Activated T-cell treated with anti-CD3 and anti-CD28 coated beads for 24 hours (primary cell): ENCODE measurements around the gene KIAA0040.
A peak's percentile ranks its signal among the peaks of the same experiment; 100 is the strongest.

Experiments used
- DNase-seq: peaks from one replicate; pipeline ENCODE4 v3.0.0-alpha.2; 2020; ENCODE audit warnings: low read depth

The KIAA0040 gene

DNA sequence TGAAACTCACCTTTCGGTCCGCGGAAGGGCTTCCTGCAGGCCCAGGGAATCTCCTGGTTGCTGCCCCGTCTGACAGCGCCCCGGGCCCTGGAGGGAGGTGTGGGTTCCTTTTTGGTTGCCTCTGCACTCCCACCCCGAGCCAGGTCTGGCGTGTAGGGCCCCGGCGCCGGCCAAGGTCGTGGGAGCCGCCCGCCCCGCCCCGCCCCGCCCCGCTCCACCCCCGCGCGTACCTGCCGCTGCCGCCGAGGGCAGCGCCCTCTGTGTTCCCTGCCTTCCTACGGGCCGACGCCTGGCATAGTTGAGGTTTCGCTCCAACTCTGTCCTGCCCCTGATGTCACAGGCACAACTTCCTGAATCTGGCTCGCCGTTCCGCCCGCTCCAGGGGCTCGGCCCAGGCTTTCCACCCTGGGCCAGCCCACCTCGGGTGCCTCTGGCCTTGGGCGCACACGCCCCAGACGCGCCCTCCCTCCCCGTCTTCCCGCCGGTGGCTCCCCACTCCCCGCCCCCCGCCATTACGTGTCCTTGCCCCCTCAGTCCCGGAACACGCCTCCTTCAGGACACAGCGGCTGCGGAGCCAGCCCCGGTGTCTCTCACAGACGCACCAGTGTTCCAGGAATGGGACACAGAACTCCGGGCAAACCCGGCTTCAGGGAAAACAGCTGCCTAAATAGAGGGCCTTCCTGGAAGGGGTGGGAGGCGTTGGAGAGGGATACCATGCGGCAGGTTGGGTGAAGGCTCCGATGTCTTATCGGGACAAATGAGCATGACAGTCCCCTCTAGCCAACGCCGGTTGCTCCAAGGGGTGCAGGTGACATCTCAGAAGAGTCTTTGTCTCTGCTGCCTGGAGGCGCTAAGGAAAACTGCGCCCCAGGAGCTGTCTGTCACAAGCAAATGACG lies at the start of gene KIAA0040:
KIAA0040 (minus strand) TSS at position 147 of the 897 bp plus-strand sequence. CDS start 31,763 bp downstream, outside the sequence.
- peak; percentile 46 for DNase-seq

DNA sequence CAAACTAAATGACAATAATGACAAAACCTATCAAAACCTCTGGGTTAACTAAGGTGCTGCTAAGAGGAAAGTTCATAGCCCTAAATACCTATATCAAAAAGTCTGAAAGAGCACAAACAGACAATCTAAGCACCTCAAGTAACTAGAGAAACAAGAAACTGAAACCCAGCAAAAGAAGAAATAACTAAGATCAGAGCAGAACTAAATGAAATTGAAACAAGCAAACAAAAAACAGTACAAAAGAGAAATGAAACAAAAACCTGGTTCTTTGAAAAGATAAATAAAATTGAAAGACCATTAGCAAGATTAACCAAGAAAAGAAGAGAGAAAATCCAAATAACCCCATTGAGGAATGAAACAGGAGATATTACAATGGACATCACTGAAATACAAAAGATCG lies 44.8 kb upstream of the KIAA0040 start:
- no peak for DNase-seq

DNA sequence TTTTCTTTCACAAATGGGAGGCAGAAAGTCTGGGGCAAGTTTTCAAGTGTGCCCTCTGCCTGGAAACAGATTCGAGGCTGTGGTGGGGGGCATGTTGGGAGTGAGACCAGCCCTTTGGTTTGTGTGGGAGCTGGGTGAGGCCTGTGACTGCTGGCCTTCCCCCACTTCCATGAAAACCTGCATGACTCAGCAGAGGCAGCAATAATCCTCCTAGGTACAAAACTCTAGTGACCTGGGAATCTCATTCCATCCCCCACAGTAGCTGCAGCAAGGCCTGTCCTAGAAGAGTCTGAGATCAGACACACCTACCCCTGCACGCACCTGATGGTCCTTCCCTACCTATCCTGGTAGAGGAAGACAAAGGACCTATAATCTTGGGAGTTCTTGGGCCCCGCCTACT lies 42.1 kb upstream of the KIAA0040 start:
- DNase-seq: no peak

DNA sequence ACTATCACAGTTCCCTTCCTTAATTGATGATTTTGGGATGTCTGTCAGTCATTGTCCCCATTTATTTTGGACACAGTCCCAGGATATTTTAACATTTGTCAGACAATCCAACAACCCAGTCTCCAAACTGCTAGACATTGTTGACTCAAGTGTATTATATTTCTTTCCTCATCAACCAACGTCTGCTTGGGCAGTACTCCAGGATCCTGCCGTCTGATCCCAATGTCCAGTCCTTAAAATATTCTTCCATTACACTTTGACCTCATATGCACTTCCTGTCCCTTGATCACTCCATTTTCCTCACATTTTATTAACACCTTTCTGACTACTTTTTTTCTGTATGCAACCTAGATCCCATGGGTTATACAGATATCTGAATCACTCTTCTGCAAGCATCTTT lies 39.8 kb upstream of the KIAA0040 start:
- no peak for DNase-seq

DNA sequence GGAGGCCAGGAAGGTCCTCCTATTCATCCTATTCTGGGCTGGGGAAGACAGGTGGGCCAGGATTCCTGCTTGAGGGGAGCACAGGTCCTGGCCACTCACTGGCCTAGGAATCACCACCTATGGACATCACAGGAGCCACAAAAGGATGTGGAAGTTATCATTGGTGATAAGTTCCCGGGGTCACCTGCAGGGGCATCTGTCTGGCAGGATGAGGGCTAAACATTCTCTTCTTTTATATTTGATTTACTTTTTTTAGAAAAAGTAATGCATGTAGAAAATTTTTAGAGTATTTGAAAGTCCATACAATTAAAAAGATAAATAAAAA lies 33.2 kb upstream of the KIAA0040 start:
- no peak for DNase-seq

DNA sequence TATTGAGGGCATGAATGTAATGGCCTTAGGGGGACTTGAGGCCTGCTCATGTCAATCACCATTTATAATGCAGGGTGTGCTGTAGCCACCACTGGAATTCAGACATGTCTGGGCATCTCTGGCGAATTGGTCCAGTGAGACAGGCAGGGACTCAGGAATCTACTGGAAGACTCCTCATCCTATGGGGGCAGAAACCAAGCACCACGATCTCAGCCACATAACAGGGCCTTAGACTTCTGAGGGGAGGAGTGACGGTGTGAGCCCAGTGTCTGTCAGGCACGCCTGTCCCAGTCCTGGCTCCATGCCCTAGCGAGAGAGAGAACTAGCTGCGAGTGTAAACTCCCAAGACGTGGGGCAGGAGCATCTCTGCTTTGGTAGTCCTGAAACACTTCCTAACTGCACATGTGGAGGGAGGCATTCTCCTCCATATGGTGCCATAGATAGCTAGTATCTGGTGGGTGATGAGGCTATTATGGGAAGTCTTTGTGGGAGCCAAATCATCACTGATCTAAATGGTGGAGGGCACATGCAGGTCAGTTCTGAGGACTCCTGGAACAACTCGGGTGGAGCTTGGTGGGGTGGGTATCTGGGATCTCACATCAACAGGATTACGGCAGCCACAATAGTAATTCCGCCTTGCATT lies 29.8 kb upstream of the KIAA0040 start:
- no peak for DNase-seq

DNA sequence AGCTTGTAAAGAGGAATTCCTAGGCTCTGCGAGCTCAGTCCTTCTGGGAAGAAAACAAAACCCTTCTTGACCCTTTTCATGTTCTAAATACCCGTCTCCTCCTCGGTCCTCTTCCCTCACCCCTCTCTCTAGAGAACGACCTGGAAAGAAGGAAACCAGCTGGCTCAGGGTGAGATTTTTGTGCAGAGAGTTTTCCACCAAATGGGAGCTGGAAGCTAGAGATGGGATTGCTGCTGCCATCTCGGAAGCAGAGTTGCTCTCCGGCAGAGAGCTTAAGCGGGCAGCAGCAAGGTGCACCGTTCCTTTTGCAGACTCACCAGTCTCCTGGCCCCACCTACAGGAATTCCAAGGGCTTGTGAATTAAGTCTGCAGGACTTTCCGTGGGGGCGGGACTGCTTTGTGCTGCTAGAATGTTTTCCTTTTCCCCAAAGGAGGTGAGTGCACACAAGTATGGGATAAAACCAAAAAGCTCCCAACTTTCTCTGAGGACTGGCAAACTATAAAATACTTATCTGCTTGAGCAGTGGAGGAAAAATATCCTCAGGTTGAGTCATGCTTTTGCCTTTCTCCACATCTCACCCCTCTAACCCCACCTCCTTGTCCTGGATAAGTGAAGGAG lies 29.1 kb upstream of the KIAA0040 start:
- DNase-seq: no peak

DNA sequence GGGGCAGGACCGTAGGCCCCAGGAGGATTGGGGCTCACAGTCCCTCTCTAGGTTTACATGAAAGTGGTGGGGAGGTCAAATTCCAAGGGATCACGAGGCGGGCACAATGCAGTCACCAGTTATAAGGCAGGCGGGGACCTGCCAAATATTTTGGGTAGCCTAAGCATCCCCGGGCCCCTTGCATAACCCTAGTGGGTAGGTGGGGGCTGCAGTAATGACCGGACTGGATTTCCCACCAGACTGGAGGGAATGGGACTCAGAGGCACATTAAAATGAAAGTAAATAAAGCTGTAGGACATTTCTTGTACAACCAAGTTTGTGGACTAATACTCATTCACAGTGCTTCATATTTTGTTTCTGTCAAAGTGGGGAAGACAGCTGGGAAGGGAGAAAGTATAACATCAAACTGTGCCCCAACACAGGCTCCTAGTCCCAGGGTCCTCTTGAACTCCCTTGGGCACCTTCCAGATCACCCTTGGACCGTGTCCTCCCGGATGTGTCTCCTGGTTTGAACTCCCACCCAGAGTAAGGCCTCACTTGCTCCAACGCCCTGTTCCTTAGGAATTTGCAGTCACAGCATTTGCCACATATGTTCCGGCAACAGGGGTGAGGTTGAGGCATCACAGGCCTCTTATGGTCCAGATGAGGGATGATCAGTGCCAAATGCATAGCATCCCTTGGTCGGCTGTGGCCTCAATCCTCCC lies 28.4 kb upstream of the KIAA0040 start:
- DNase-seq: no peak

DNA sequence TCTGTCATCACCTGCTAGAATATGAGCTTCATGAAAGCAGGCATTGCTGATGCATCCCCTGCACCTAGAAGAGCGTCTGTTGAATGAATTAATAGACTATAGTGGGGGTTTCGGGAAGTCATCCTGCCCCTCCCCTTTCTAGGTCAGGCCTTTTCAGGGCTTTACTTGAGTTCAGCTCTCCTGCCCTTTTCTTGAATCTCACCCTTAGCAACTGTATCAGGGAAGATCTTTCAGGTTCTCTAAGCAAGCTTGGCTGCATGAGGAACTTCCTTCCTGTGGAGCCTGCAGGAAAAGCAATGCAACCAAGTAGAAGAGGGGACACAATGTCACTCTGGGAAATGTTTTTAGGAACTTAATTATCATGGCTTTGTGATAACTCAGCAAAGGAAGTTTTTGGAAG lies 27.2 kb upstream of the KIAA0040 start:
- no peak for DNase-seq

DNA sequence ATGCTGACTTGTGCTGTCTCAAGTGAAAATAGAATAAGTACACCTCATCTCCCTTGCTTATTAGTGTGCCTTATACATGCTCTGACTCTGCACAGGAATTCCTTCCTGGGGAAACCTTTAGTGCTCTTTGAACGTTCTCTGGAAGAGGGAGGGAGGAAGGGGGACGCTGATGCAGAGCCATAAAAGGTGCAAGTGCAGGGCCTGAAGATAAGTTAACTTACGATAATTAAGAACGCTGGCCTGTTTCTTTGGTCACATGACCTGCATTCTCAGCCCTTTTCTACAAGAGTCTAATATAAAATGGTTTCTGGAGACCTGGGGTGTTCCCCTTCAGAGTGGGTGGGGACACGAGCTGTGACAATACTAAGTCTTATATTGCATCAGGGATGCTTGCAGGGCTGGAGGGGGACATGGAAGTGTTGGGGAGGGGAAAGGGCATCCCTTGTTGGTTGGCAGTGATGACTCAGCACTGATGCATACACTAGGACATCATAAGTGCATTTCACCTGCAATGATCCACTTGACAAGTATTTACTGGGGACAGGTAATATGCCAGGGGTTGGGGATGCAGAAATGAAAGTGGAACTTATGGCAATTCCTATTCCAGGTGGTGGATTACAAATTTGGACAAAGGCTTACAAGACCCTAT lies 26.3 kb upstream of the KIAA0040 start:
- DNase-seq: no peak

DNA sequence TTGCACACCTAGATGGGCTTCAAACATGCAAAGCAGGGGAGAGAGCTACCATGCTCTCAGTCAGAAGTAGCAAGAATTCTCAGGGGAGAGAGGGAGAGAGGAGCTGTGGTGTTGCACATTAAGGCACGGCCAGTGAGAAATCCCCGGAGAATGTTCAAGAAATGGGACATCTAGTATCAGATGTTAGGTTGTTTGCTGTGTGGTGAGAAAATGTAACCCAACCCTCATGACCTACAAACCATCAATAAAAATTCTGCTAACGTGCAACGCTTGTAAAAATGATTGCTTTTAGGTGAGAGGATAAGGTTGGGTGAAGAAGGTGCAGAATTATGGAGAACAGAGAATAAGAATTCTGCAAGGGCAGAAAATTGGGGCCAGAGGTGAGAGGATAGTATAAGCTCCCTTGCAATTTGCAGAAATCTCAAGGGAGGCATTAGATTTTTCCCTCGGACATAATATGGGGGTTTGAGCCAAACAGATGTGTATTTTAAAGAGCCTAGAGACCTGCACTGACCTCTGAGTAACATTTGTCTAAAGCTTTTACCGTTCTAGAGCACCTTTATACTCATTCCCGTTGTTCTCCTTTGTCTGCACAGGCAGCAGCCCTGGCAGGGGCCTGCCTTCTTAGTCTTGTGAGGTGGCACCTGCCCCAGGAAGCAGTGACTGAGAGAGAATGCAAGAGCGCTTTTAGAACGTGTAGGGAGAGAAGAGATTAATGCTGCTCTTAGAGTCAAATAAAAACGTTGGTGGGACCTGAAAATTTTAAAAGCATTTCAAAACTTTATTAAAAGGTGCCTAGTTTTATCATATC lies 25.4 kb upstream of the KIAA0040 start:
- no peak for DNase-seq

DNA sequence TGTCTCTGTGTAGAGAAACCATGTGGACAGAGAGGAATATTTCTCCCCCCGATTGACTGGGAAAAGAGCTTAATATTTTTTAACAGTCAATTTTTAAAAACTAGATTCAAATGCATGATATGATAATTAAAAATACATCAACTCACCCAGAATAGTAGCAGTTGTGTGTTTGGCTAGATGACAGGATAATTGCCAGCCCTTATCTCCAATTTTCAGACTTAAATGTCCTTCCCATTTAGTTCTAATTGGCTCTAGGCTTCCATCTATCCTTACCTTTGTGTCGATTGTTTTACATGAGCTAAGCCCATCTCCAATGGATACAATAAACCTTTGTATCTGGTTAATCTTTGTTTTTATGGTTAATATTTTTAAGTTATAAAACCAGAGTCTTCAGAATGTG lies 23.9 kb upstream of the KIAA0040 start:
- DNase-seq: no peak

DNA sequence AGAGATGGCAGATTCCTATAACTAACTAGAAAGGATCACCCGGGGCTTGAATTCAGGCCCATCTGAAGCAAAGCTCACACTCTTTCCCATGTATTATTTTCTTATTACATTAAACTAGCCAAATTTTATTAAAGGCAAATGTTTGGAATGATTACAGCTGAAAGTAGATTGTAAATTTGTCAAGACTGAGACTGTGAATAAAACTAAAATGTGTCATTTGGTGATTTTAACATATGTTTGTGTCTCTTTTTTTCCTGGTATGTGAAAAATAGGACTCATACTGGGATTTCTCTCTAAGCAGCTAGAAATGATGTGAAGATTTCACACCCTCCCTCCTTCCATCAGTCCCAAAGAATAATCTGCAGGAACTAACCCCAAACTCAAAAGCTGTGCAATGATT lies 19.1 kb upstream of the KIAA0040 start:
- DNase-seq: no peak

DNA sequence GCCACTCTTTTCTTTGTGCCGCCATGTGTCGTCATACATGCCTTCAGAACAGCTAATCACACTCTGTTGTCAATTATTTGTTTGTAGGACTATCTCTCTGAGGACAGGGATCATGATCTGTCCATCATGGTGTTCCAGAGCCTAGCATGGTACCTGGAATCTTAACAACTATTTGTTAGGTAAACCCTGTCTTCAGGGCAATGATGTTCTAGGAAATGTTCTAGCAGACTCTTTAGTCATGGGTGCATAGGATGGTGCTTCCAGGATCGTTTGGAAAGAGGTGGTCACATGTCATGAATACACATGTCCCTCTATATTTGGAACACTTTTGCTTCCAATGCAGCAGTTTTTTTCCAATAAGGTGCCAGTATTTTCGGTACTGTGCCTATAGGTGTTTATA lies 18.2 kb upstream of the KIAA0040 start:
- no peak for DNase-seq

DNA sequence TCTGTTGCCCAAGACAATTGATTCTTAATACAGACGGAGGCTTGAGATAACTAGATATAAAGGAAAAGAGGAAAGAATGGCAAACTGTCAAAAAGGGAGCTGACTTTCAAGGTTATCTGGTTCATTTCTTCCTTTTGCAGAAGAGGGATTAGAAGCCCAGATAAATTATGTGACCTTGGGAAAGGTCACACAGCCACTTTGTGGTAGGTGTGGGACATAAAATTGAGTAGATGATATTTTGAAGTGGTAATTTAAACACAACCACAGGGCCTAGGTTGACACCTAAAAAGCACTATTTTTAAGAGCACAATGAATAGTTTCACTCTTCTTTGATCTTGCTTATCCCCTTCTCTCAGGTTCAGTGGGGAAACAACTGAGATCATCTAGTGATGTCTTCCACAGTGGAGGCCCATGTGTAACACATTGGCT lies 16.9 kb upstream of the KIAA0040 start:
- no peak for DNase-seq

DNA sequence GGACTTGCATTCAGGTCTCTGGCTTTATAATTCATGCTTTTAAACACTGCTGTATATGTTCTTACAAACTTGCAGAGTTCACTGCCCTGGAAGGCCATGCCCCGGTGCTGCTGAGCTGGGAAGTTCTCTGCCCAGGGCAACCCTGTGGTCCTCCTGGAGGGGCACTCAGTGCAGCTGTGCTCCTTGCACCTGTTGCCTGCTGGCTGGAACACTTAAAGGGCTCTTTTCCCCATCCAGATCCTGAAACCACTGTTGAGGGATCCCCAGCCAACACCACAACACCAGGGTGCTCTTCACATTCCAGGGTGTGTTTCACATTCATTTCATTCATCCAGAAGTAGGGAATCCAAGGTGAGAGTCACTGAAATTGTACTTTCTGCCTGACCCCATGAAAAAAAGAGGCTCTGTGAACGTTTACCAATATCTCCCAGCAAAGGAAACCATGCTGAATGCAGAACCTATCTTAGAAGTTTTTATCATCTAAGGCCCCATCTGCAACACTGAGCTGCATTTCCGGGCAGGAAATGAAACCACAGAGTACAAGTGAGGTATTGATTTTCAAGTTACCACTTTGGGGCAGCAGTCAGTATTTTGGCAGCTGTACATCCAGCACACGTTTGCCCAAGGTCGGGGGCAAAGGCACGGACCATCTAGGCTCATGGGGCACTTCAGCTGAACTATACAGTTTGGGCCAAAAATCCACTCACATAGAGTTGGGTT lies 16.4 kb upstream of the KIAA0040 start:
- DNase-seq: no peak

DNA sequence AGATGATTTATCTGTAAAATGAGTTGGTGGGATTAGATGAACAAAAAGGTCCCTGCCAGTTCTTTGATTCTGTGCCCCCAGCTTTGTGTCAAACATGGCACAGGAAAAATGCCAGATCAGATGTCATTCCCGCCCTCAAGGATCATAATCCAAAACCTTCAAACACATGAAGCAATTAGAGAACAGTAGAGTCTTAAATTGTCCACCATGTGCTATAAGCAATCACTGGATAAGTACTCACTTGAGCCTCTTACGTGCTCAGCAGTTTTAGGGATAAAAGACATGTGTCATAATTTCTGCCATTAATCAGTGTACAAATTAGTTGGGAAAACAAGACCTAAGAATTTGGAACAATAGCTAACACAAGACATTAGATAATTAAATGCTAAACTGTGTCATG lies 15.4 kb upstream of the KIAA0040 start:
- DNase-seq: no peak

DNA sequence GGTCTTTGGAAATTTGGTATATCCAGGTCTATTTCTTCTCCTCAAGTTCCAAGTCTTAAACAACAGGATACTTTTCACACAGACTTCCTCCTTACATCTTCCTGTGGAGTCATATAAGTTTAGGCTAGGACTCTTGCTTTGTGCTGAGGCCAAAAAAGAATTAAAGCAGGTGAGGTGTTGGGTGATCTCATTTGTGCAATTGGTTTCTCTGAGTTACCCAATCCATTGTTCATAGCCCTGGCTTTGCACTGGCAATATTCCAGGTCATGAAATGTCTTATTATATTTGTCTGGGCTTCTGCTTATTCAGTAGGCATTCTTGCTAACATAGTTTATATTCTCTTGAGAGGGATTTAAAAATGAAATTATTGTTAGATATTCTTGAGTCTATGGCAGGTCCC lies 14.1 kb upstream of the KIAA0040 start:
- DNase-seq: no peak

DNA sequence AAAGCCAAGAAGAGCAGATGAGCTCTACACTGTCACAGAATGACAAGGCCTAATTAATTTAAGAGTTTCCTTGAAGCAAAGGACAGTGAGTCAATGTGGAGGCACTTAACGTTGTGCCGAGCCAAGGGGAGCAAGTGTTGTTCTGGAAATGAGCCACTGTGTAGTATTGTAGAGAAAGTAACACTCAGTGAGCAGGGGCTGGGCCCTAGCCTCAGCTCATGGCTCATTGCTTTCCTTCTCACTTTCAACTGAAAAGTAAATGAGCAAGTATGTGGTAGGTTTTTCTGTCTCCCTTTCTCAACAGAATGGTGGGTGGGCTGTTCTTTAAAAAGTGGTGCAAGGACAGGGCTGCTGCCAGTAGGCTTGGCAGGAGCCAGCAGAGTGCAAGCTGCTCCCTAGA lies 11.8 kb upstream of the KIAA0040 start:
- DNase-seq: no peak

DNA sequence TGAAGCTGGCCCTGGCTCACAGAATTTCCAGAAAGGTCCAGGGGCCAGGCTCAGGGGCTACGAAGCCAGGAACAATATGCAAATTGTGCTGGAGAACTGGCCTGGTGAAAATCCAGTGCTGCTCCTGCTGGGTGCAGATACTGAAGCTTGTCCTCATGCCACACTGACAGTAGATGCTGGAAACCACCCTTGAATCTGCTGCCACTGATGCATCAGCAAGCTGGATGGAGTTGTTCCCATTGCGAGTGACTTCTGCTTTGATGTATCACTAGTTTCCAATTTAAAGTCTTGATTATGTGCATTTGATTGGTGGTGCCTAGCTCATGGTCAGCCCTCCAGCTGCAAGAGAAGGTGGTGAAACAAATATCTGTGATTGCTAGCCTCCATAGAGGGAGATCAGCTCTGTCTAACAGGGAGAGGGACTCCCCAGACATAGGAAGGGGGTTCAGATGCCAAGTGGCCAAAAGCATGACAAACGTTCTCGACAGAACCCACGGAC lies 11.0 kb upstream of the KIAA0040 start:
- DNase-seq: no peak
